GM12878 (cell line): Measurements from ENCODE around the gene S100P. TPM values are rescaled to one million over a fixed set of nuclear protein-coding genes. Genes with fewer than 3 reads are reported as not detected.

ENCODE experiments used
- ASH2L ChIP-seq: fragments of 300-600, 200-600 bp; sonication (generic); IDR thresholded peaks from 2 replicates; pipeline ENCODE4 v1.6.1; 2017; ENCODE audit warnings: low read depth, mild to moderate bottlenecking, borderline replicate concordance
- CBFB ChIP-seq: IDR thresholded peaks from 2 replicates; pipeline ENCODE4 v1.6.1; 2016; ENCODE audit warnings: antibody characterized with exemption, low read depth
- CHD4 ChIP-seq: fragments of 200-600 bp; sonication (generic); IDR thresholded peaks from 2 replicates; pipeline ENCODE4 v1.6.1; 2016; ENCODE audit warnings: mild to moderate bottlenecking
- CTCF ChIP-seq, 3 experiments: IDR thresholded peaks in 2 of 3; conservative IDR thresholded peaks in 1 of 3; 2 replicates each; pipeline ENCODE4 v1.5.1; 2011; ENCODE audit warnings: low read depth in 3 of 3, low read length in 3 of 3, mild to moderate bottlenecking in 3 of 3, control low read depth in 2 of 3, moderate library complexity in 2 of 3, inconsistent platforms in 1 of 3, mixed read lengths in 1 of 3; ENCODE audit not compliant: control insufficient read depth in 2 of 3, insufficient read depth in 1 of 3; ENCODE audit errors: extremely low read depth in 1 of 3
- ETV6 ChIP-seq, 2 experiments: fragments of 450-650 bp in 1 of 2; IDR thresholded peaks in 1 of 2; conservative IDR thresholded peaks in 1 of 2; 2 replicates each; pipeline ENCODE4 v1.6.1; 2014; ENCODE audit warnings: antibody characterized with exemption in 1 of 2, borderline replicate concordance in 1 of 2, low read depth in 1 of 2, mild to moderate bottlenecking in 1 of 2, moderate library complexity in 1 of 2
- GABPA ChIP-seq: IDR thresholded peaks from 2 replicates; pipeline ENCODE4 v1.6.1; 2014; ENCODE audit warnings: antibody characterized with exemption, low read depth, mild to moderate bottlenecking, inconsistent platforms
- HCFC1 ChIP-seq: fragments of 150-350 bp; IDR thresholded peaks from 2 replicates; pipeline ENCODE4 v1.6.1; 2014; ENCODE audit warnings: low read length
- MYB ChIP-seq: fragments of 150-350 bp; IDR thresholded peaks from 2 replicates; pipeline ENCODE4 v1.6.1; 2014; ENCODE audit warnings: mild to moderate bottlenecking, low read depth, low read length, borderline replicate concordance
- NBN ChIP-seq: fragments of 450-650 bp; IDR thresholded peaks from 2 replicates; pipeline ENCODE4 v1.6.1; 2016
- NFYB ChIP-seq: IDR thresholded peaks from 2 replicates; pipeline ENCODE4 v1.6.1; 2011; ENCODE audit warnings: low read depth, mild to moderate bottlenecking, low read length, improper control_type of control experiment, moderate library complexity; ENCODE audit not compliant: insufficient read depth
- PAX8 ChIP-seq: fragments of 450-650 bp; IDR thresholded peaks from 2 replicates; pipeline ENCODE4 v1.6.1; 2017; ENCODE audit warnings: mild to moderate bottlenecking, moderate library complexity
- PKNOX1 ChIP-seq: fragments of 450-650 bp; IDR thresholded peaks from 2 replicates; pipeline ENCODE4 v1.6.1; 2016; ENCODE audit warnings: mild to moderate bottlenecking
- POLR2AphosphoS2 ChIP-seq: IDR thresholded peaks from 2 replicates; pipeline ENCODE4 v1.6.1; 2011; ENCODE audit warnings: low read depth, mild to moderate bottlenecking, low read length, improper control_type of control experiment, moderate library complexity
- RAD21 ChIP-seq: IDR thresholded peaks from 2 replicates; pipeline ENCODE4 v1.6.1; 2011; ENCODE audit warnings: mild to moderate bottlenecking, low read depth, low read length, moderate library complexity; ENCODE audit not compliant: insufficient read depth
- RUNX3 ChIP-seq: IDR thresholded peaks from 2 replicates; pipeline ENCODE4 v1.6.1; 2012; ENCODE audit warnings: low read length, inconsistent platforms
- SP1 ChIP-seq: IDR thresholded peaks from one replicate; pipeline ENCODE4 v1.6.1; 2011; ENCODE audit warnings: low read depth, low read length
- SREBF1 ChIP-seq: IDR thresholded peaks from 2 replicates; pipeline ENCODE4 v1.6.1; 2012; ENCODE audit warnings: mild to moderate bottlenecking, low read length
- SUPT20H ChIP-seq: IDR thresholded peaks from 2 replicates; pipeline ENCODE4 v1.6.1; 2011; ENCODE audit warnings: low read depth, mild to moderate bottlenecking, low read length, moderate library complexity, borderline replicate concordance; ENCODE audit not compliant: control insufficient read depth
- TCF12 ChIP-seq: IDR thresholded peaks from 2 replicates; pipeline ENCODE4 v1.6.1; 2011; ENCODE audit warnings: low read depth, mild to moderate bottlenecking, low read length
- TCF7 ChIP-seq: IDR thresholded peaks from 2 replicates; pipeline ENCODE4 v1.6.1; 2014; ENCODE audit warnings: antibody characterized with exemption, borderline replicate concordance
- ZNF687 ChIP-seq: fragments of 450-650 bp; IDR thresholded peaks from 2 replicates; pipeline ENCODE4 v1.6.1; 2017; ENCODE audit warnings: mild to moderate bottlenecking, moderate library complexity
- polyA plus RNA-seq, 11 experiments: library from polyadenylated mRNA; depleted of rRNA in 4 of 11; unstranded in 6 of 11; stranded (reverse) in 5 of 11; fragments of >200 nt; fragmentation: Nextera tagmentation in 4 of 11; fragmentation: Illumina TruSeq in 1 of 11; extraction: Ambion mirVana in 4 of 11; extraction: Trizol in 1 of 11; gene quantifications; 1 replicate in 1 of 11; 2 replicates in 10 of 11; pipeline versions ENCODE4 v1.2.1 to v1.2.3, GENCODE V29; 2011 to 2016; ENCODE audit warnings: inconsistent platforms in 2 of 11, missing spikeins in 2 of 11, low read depth in 1 of 11
- total RNA-seq, 4 experiments: library from RNA; depleted of rRNA in 3 of 4; stranded (reverse); fragments of >200 nt in 3 of 4; fragmentation: Illumina TruSeq in 1 of 4; extraction: Trizol in 1 of 4; gene quantifications; 2 replicates each; pipeline versions ENCODE4 v1.2.1 to v1.2.3, GENCODE V29; 2013 to 2021

S100P gene
- total and polyA plus RNA-seq, 10 of the 15 experiments (the other 5 are each of a cell fraction or from before 2014, with no cell fraction given): 0.90 TPM; not detected in 9

- TF ChIP-seq ZNF687: no peak; the same call in none of the 2 replicates
- 0 out of 2 replicates have a peak, but pooled peaks have one; percentile 23 for TF ChIP-seq NBN
- TF ChIP-seq ASH2L: no peak
- TF ChIP-seq PKNOX1: no peak
- no peak for TF ChIP-seq SREBF1
- TF ChIP-seq RAD21: no peak
- TF ChIP-seq NFYB: no peak
- TF ChIP-seq SUPT20H: no peak
- no peak for TF ChIP-seq SP1
- no peak for TF ChIP-seq POLR2AphosphoS2
- no peak for TF ChIP-seq MYB
- no peak for TF ChIP-seq GABPA
- TF ChIP-seq TCF7: no peak
- no peak for TF ChIP-seq ETV6 (conservative IDR thresholded peaks at IDR 0.05 in 1 of 2, IDR thresholded peaks at IDR 0.05 in 1 of 2; ENCODE audit: borderline replicate concordance in 1 of 2, low read depth in 1 of 2)
- TF ChIP-seq CTCF (IDR thresholded peaks at IDR 0.05 in 2 of 3, conservative IDR thresholded peaks at IDR 0.05 in 1 of 3; ENCODE audit: control insufficient read depth in 2 of 3, extremely low read depth in 1 of 3, insufficient read depth in 1 of 3, low read depth in 3 of 3, low read length in 3 of 3): no peak
- TF ChIP-seq TCF12: no peak
- no peak for TF ChIP-seq CHD4
- TF ChIP-seq CBFB: no peak; the same call in 1 of the 2 replicates
- TF ChIP-seq RUNX3: peak; percentile 88
- no peak for TF ChIP-seq PAX8
- peak; percentile 47 for TF ChIP-seq HCFC1
Observed at GRCh38 chr4:6673660-6674499, 19.8 kb upstream of the S100P start (continued).
